IPS-18a (cell line): ENCODE measurements around the gene SPATA7.

Experiments used
- H3K27ac ChIP-seq: one replicate; pipeline ENCODE4 v1.5.1; 2013; ENCODE audit warnings: low read length
- H3K27me3 ChIP-seq: one replicate; pipeline ENCODE4 v1.6.1; 2013; ENCODE audit warnings: mild to moderate bottlenecking, low read length; ENCODE audit not compliant: control insufficient read depth, insufficient read depth
- H3K36me3 ChIP-seq: one replicate; pipeline ENCODE4 v1.6.1; 2013; ENCODE audit warnings: low read depth, low read length; ENCODE audit not compliant: control insufficient read depth
- H3K4me1 ChIP-seq: one replicate; pipeline ENCODE4 v1.6.1; 2013; ENCODE audit warnings: low read depth, low read length; ENCODE audit not compliant: control insufficient read depth
- H3K4me3 ChIP-seq: one replicate; pipeline ENCODE4 v1.5.1; 2013; ENCODE audit warnings: low read length
- H3K9ac ChIP-seq: one replicate; pipeline ENCODE4 v1.6.1; 2013; ENCODE audit warnings: mild to moderate bottlenecking, low read length, moderate library complexity
- H3K9me3 ChIP-seq: one replicate; pipeline ENCODE4 v1.6.1; 2013; ENCODE audit warnings: low read depth, low read length; ENCODE audit not compliant: control insufficient read depth

Gene SPATA7

DNA sequence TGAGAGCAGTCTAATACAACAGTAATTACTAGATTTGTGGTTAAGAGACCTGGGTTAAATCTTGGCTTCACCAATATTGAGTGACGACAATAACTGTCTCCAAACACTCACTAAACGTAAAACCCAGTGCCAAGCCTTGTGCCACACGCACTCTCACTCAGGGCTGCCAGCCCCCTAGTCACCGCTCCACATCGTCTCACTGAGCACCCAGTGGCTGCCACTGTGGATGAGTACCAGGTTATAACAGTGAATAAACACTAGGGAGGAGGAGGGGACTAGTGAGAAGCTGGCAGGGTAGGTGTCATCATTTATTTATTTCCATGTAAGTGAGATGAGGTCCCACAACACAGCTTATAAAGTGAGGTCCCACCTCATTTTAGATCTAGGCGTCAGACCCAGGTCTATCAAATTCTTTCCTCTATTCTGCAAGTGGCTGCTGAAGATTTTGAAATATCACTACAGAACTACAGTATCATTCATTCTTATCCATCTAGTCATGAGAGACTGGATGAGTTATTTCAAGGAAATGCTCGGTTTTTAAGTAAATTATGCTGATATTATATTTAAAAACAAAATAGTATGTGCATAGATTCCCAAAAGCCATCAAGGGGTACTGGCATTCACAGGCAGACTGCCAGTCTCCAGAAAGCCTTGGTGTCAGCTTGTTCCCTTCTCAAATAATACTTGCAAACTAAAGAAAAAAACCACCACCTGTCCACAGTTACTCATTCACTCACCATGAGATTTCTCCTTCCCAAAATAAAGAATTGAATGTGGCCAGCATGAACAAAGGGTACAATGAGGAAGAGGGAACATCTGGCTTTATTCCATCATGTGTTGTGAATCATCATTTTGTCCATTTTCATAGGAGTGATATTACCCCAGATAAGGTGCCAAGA lies 85.3 kb downstream of the SPATA7 start:
- H3K27me3 ChIP-seq = no peaks in the 10 kb centered on the region
- no peak overlapping the region for H3K4me3 ChIP-seq
- H3K9me3 ChIP-seq = no peaks in the 10 kb centered on the region
- no peak overlapping the region for H3K9ac ChIP-seq
- no peaks in the 10 kb centered on the region for H3K4me1 ChIP-seq
- peaks cover 51% of the 10 kb centered on the region for H3K36me3 ChIP-seq
- no peak overlapping the region for H3K27ac ChIP-seq

DNA sequence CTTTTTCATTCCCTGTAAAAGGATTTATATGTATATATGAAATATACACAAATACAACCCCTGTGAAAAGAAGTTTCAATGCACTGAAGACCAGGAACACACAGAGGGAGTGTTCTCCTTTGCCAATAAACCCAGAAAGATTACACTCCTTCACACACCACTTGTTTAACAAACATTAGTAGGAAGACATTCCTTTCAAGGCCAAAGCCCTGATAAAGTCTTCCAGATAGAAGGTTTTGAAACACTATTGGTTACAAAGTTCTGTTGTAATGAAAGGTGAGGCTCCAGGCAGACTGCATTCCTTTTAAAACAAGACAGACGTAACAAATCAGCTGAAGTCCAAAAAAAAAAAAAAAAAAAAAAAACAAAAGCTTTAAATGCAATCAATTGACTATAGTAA lies 88.3 kb downstream of the SPATA7 start:
- no peak overlapping the region for H3K9ac ChIP-seq
- no peak overlapping the region for H3K4me3 ChIP-seq
- H3K4me1 ChIP-seq = no peaks in the 10 kb centered on the region
- H3K27me3 ChIP-seq = no peaks in the 10 kb centered on the region
- no peaks in the 10 kb centered on the region for H3K9me3 ChIP-seq
- H3K27ac ChIP-seq = no peak overlapping the region
- peaks cover 39% of the 10 kb centered on the region for H3K36me3 ChIP-seq

DNA sequence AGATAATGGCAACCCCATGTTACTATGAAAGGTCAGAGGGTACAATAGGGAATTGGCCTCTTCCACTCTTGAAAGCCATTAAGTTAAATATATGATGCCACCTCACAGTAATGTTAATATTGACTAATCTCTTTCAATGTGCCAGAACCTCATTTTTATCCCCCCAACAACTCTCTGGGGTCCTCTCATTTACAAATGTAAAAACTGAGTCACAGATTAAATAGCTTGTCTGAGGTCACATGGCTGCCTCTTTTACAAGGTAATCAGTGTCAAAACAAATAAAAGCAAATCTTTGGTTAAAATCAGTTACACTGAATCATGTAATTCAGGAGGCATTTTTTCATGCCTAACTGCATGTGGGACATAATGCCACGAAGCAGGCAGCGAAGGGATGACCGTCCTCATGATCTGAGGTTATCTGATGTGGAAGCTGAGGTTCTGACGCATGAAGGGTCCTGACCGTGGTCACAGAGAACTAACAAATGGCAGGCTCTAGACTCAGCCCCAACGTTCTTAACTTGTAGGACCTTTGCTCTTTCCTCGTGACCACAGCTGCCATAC lies 90.8 kb downstream of the SPATA7 start:
- Histone ChIP-seq H3K27ac (no peak overlapping the region), H3K9me3 (no peaks in the 10 kb centered on the region), H3K9ac (no peak overlapping the region), H3K27me3 (no peaks in the 10 kb centered on the region), H3K4me3 (no peak overlapping the region), H3K4me1 (no peaks in the 10 kb centered on the region), H3K36me3 (peaks cover 30% of the 10 kb centered on the region)

DNA sequence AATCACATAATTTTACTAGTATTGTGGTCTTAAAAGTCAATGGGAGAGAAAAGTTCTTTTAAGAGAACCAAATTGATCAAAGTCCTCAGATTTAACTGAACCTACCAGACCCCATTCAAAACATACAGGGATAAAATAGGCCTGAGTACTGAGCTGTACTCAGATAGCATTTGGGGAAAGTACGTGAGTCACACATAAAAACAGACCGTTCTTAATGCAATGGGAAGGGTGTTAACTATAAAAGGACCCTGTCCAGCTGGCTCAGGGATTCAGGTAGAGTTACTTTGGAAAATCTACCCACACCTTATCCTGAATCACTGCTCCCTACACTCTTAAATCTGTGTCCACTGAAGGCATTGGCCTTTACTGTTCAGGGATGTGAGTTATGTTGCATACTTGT lies 91.4 kb downstream of the SPATA7 start:
- H3K36me3 ChIP-seq = peaks cover 27% of the 10 kb centered on the region
- H3K27me3 ChIP-seq = no peaks in the 10 kb centered on the region
- H3K4me3 ChIP-seq = no peak overlapping the region
- no peak overlapping the region for H3K9ac ChIP-seq
- no peak overlapping the region for H3K27ac ChIP-seq
- H3K4me1 ChIP-seq = no peaks in the 10 kb centered on the region
- H3K9me3 ChIP-seq = no peaks in the 10 kb centered on the region

DNA sequence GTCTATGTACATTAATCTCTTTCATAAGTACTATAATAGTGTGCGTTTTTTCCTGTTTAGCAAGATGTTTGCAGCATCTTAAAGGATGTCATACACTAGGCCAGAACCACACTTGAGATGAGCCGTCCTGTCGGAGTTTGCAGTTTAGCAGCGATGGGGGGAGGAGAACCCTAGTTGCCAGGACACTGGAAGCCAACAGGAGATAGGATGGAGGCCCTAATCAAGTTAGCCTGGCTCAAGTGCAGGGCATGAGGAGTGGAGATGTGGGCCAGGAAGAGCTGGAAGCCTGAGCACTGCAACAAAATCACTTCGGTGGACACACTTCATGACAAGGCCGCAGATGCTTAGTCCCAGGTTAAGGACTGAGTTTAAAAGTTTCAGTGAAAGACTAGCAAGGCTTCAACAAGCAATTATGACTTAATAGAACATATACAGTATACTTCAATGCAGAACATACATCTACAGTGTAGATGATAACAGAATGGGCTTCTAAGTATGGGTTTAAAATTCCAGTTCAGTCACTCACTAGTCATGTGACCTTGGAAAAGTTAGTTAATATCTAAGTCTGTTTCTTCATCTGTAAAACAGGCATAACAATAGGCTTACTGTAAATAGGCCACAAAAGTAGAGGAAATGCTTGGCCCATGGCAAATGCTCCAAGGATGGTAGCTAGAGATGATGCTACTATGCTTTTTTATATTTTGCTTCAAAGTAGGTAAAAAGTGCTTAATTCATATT lies 92.2 kb downstream of the SPATA7 start:
- no peaks in the 10 kb centered on the region for H3K9me3 ChIP-seq
- no peak overlapping the region for H3K27ac ChIP-seq
- H3K36me3 ChIP-seq = peaks cover 19% of the 10 kb centered on the region
- no peak overlapping the region for H3K9ac ChIP-seq
- no peak overlapping the region for H3K4me3 ChIP-seq
- H3K4me1 ChIP-seq = no peaks in the 10 kb centered on the region
- no peaks in the 10 kb centered on the region for H3K27me3 ChIP-seq

DNA sequence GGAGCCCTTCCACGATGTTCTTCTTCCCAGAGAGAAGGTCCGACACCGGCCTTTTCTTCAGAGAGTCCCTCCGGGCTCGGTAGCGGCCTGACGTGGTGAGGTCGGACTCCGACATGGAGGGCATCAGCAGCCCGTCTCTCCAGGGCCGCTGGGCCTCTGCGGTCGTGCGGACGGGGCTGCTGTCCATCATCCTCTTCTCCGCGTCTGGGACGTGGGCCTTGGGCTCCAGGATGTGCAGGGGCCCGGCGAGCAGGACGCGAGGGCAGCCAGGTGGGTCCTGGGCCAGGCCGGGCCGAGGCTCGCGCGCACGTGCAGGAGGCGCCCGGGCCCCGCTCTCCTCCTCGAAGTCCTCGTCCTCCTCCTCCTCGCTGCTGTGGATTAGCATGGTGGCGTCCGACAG lies 93.5 kb downstream of the SPATA7 start:
- Histone ChIP-seq H3K9me3 (no peaks in the 10 kb centered on the region), H3K4me3 (no peak overlapping the region), H3K27me3 (no peaks in the 10 kb centered on the region), H3K4me1 (no peaks in the 10 kb centered on the region), H3K36me3 (peaks cover 16% of the 10 kb centered on the region), H3K9ac (no peak overlapping the region), H3K27ac (no peak overlapping the region)

DNA sequence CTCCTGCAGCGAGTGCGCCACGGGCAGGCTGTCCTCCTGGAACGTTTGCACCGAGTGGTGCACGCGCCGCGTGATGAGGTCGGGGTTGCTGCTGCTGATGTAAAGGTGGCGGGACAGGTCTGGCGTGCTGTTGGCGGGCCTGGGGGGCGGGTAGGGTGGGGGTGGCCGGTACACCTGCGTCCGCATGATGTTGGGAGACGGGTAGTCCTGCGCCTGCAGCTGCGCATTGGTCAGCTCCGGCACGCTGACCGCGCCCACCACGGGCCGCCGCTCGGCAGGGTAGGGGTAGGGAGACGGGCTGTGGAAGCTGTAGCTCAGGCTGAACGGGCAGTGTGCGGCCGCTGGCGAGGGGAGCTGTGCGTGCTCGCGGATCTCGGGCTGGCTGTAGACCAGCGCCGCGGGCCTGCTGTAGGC lies 94.1 kb downstream of the SPATA7 start:
- H3K9ac ChIP-seq = no peak overlapping the region
- H3K27me3 ChIP-seq = no peaks in the 10 kb centered on the region
- H3K27ac ChIP-seq = no peak overlapping the region
- no peak overlapping the region for H3K4me3 ChIP-seq
- peaks cover 5% of the 10 kb centered on the region for H3K4me1 ChIP-seq
- no peaks in the 10 kb centered on the region for H3K9me3 ChIP-seq
- H3K36me3 ChIP-seq = peaks cover 16% of the 10 kb centered on the region

DNA sequence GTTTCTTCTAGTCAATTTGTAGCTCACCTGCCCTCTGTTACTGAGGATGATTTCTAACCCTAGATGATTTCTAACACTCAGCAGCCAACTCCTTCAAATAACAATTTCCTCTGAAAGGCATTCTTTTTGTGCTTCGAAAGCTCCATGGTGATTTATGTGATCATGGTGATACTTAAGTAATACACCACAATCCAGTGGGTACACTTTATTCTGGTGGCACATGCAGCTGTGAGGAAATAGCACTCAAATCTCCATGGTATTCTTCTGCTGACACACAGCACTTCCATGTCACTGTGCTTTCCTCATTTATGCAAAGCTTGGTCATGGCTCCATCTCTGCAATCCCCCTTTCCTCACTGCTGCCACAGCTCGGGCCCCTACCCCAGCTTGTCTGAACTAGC lies 95.6 kb downstream of the SPATA7 start:
- H3K9me3 ChIP-seq = no peaks in the 10 kb centered on the region
- no peak overlapping the region for H3K9ac ChIP-seq
- H3K4me1 ChIP-seq = peaks cover 9% of the 10 kb centered on the region
- no peak overlapping the region for H3K27ac ChIP-seq
- H3K36me3 ChIP-seq = peaks cover 12% of the 10 kb centered on the region
- no peaks in the 10 kb centered on the region for H3K27me3 ChIP-seq
- H3K4me3 ChIP-seq = no peak overlapping the region

DNA sequence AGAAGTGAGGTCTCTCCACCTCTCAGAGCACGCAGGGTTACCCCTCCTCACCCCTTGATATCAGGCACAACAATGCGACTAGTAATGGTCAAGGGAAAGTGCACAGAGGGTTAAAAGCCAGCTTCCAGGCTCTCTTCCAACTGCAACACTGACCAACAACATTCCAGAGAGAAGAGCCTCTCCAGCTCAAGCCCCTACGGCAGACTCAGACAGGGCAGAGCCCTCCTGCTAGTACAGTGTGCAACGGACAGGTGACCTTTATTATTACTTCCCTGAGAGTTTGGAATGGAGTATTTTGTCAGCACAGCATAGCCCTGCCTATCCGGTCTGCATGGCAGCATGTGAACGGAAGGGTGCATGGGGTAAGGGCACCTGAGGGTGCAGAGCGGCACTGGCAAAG lies 96.3 kb downstream of the SPATA7 start:
- Histone ChIP-seq H3K9ac (no peak overlapping the region), H3K36me3 (peaks cover 12% of the 10 kb centered on the region), H3K4me3 (no peak overlapping the region), H3K4me1 (peaks cover 9% of the 10 kb centered on the region), H3K27me3 (no peaks in the 10 kb centered on the region), H3K27ac (no peak overlapping the region), H3K9me3 (no peaks in the 10 kb centered on the region)

DNA sequence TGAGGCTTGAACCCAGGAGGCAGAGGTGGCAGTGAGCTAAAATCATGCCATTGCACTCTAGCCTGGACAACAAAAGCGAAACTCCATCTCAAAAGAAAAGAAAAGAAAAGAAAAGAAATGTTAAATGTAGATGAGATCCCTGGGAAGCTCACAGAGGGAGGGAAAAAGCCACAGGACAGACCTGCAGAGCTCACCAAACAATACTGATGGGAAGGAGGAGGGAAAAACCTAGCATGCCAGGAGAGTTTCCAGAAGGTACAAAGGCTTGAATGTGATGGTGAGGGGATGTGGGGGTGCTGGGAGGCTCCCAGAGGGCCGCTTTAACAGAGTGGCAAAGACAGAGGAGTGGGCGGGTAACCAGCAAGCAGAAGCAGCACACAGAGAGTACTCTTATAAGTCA lies 97.1 kb downstream of the SPATA7 start:
- no peaks in the 10 kb centered on the region for H3K9me3 ChIP-seq
- no peaks in the 10 kb centered on the region for H3K27me3 ChIP-seq
- no peak overlapping the region for H3K4me3 ChIP-seq
- H3K36me3 ChIP-seq = peaks cover 12% of the 10 kb centered on the region
- H3K27ac ChIP-seq = no peak overlapping the region
- H3K9ac ChIP-seq = no peak overlapping the region
- peaks cover 9% of the 10 kb centered on the region for H3K4me1 ChIP-seq
